H9 (cell line): ENCODE results near the gene BBS2. TPM values are rescaled to one million over a fixed set of nuclear protein-coding genes. Genes with fewer than 3 reads are reported as not detected.

ENCODE experiments used
- DNase-seq: peaks from one replicate; pipeline ENCODE4 v3.0.0-alpha.2; 2017
- H2AFZ ChIP-seq: one replicate; pipeline ENCODE4 v1.6.1; 2013; ENCODE audit warnings: mild to moderate bottlenecking, low read length, control low read depth, moderate library complexity
- H2AK5ac ChIP-seq: 2 replicates; pipeline ENCODE4 v1.6.1; 2013; ENCODE audit warnings: low read length, control low read depth, mixed read lengths; ENCODE audit not compliant: insufficient read length
- H2BK120ac ChIP-seq: one replicate; pipeline ENCODE4 v1.6.1; 2013; ENCODE audit warnings: low read depth, mild to moderate bottlenecking, low read length, control low read depth, inconsistent platforms; ENCODE audit not compliant: poor library complexity, severe bottlenecking
- H2BK12ac ChIP-seq: 2 replicates; pipeline ENCODE4 v1.6.1; 2013; ENCODE audit warnings: low read length, control low read depth, mixed read lengths, low read depth; ENCODE audit not compliant: insufficient read length
- H2BK15ac ChIP-seq: 2 replicates; pipeline ENCODE4 v1.6.1; 2013; ENCODE audit warnings: low read depth, low read length, control low read depth
- H2BK20ac ChIP-seq: one replicate; pipeline ENCODE4 v1.6.1; 2013; ENCODE audit warnings: low read depth, mild to moderate bottlenecking, low read length, control low read depth, inconsistent platforms; ENCODE audit not compliant: poor library complexity, severe bottlenecking
- H2BK5ac ChIP-seq: 2 replicates; pipeline ENCODE4 v1.6.1; 2013; ENCODE audit warnings: low read length, control low read depth, mixed read lengths; ENCODE audit not compliant: insufficient read length
- H3K14ac ChIP-seq: 2 replicates; pipeline ENCODE4 v1.6.1; 2013; ENCODE audit warnings: low read length, control low read depth; ENCODE audit not compliant: insufficient read depth
- H3K18ac ChIP-seq: 2 replicates; pipeline ENCODE4 v1.6.1; 2013; ENCODE audit warnings: low read depth, mild to moderate bottlenecking, mixed read lengths, low read length, control low read depth; ENCODE audit not compliant: insufficient read length
- H3K23ac ChIP-seq: 2 replicates; pipeline ENCODE4 v1.6.1; 2013; ENCODE audit warnings: low read length, control low read depth, mixed read lengths, low read depth; ENCODE audit not compliant: insufficient read length
- H3K23me2 ChIP-seq: 2 replicates; pipeline ENCODE4 v1.6.1; 2013; ENCODE audit warnings: low read depth, mild to moderate bottlenecking, mixed read lengths, low read length, control low read depth; ENCODE audit not compliant: insufficient read length, poor library complexity, severe bottlenecking
- H3K27ac ChIP-seq: 2 replicates; pipeline ENCODE4 v1.5.1; 2013; ENCODE audit warnings: low read length, control low read depth, mixed read lengths, low read depth; ENCODE audit not compliant: insufficient read length
- H3K27me3 ChIP-seq: 2 replicates; pipeline ENCODE4 v1.6.1; 2013; ENCODE audit warnings: low read length, control low read depth, inconsistent platforms; ENCODE audit not compliant: insufficient read depth
- H3K4ac ChIP-seq: 2 replicates; pipeline ENCODE4 v1.6.1; 2013; ENCODE audit warnings: low read depth, mild to moderate bottlenecking, control low read depth, inconsistent platforms, low read length, moderate library complexity
- H3K4me1 ChIP-seq: 2 replicates; pipeline ENCODE4 v1.6.1; 2013; ENCODE audit warnings: low read length, control low read depth, inconsistent platforms; ENCODE audit not compliant: insufficient read depth
- H3K4me2 ChIP-seq: 2 replicates; pipeline ENCODE4 v1.6.1; 2013; ENCODE audit warnings: low read length, control low read depth, mixed read lengths; ENCODE audit not compliant: insufficient read length, insufficient read depth
- H3K56ac ChIP-seq: 2 replicates; pipeline ENCODE4 v1.6.1; 2013; ENCODE audit warnings: low read depth, mild to moderate bottlenecking, mixed read lengths, low read length, control low read depth; ENCODE audit not compliant: insufficient read length
- H3K79me1 ChIP-seq: 2 replicates; pipeline ENCODE4 v1.6.1; 2013; ENCODE audit warnings: low read depth, mild to moderate bottlenecking, moderate library complexity, low read length, control low read depth, inconsistent platforms; ENCODE audit not compliant: insufficient read depth, poor library complexity, severe bottlenecking
- H3K79me2 ChIP-seq: 2 replicates; pipeline ENCODE4 v1.6.1; 2013; ENCODE audit warnings: low read length, control low read depth, inconsistent platforms; ENCODE audit not compliant: insufficient read depth
- H3K9ac ChIP-seq: 2 replicates; pipeline ENCODE4 v1.6.1; 2013; ENCODE audit warnings: low read length, control low read depth, mixed read lengths; ENCODE audit not compliant: insufficient read length; ENCODE audit errors: extremely low read depth
- H3K9me3 ChIP-seq: one replicate; pipeline ENCODE4 v1.6.1; 2013; ENCODE audit warnings: low read depth, low read length, inconsistent platforms; ENCODE audit not compliant: control insufficient read depth
- H3T11ph ChIP-seq: one replicate; pipeline ENCODE4 v1.6.1; 2013; ENCODE audit warnings: mild to moderate bottlenecking, low read length, control low read depth, inconsistent platforms
- H4K20me1 ChIP-seq: one replicate; pipeline ENCODE4 v1.6.1; 2013; ENCODE audit not compliant: control insufficient read depth, insufficient read length, insufficient read depth
- H4K5ac ChIP-seq: 2 replicates; pipeline ENCODE4 v1.6.1; 2013; ENCODE audit warnings: low read depth, mild to moderate bottlenecking, mixed read lengths, low read length, control low read depth; ENCODE audit not compliant: insufficient read length
- H4K8ac ChIP-seq: replicated peaks from 2 replicates; pipeline ENCODE4 v1.6.1; 2013; ENCODE audit warnings: low read length, control low read depth, mixed read lengths, low read depth; ENCODE audit not compliant: insufficient read length
- H4K91ac ChIP-seq: 2 replicates; pipeline ENCODE4 v1.6.1; 2013; ENCODE audit warnings: low read depth, mild to moderate bottlenecking, moderate library complexity, mixed read lengths, low read length, control low read depth; ENCODE audit not compliant: insufficient read length
- H3K27ac Mint-ChIP-seq, 3 experiments: 2 replicates in 2 of 3; 3 replicates in 1 of 3; pipeline ENCODE4 v1.8.0; 2020 to 2021; ENCODE audit warnings: mixed read lengths in 3 of 3, mild to moderate bottlenecking in 1 of 3, moderate library complexity in 1 of 3
- H3K27me3 Mint-ChIP-seq: 2 replicates; pipeline ENCODE4 v1.8.0; 2021; ENCODE audit warnings: low read depth, mild to moderate bottlenecking, moderate library complexity, mixed read lengths
- H3K36me3 Mint-ChIP-seq, 3 experiments: 2 replicates in 2 of 3; 3 replicates in 1 of 3; pipeline ENCODE4 v1.8.0; 2020 to 2021; ENCODE audit warnings: low read depth in 3 of 3, mixed read lengths in 3 of 3; ENCODE audit not compliant: insufficient read depth in 1 of 3
- H3K4me1 Mint-ChIP-seq, 2 experiments: 2 replicates each; pipeline ENCODE4 v1.8.0; 2020; ENCODE audit warnings: mixed read lengths in 2 of 2
- H3K4me3 Mint-ChIP-seq, 2 experiments: 2 replicates in 1 of 2; 3 replicates in 1 of 2; pipeline ENCODE4 v1.8.0; 2020 to 2021; ENCODE audit warnings: mild to moderate bottlenecking in 2 of 2, mixed read lengths in 2 of 2, moderate library complexity in 1 of 2
- H3K9me3 Mint-ChIP-seq, 2 experiments: 2 replicates in 1 of 2; 3 replicates in 1 of 2; pipeline ENCODE4 v1.8.0; 2020; ENCODE audit warnings: mild to moderate bottlenecking in 2 of 2, mixed read lengths in 2 of 2, moderate library complexity in 1 of 2
- WGBS: extraction: QIAGEN DNeasy Blood & Tissue Kit; methylation state at CpG from one replicate; pipeline ENCODE4 v1.1.7; 2013; ENCODE audit warnings: missing lambda C conversion rate, low lambda C conversion rate, mixed read lengths; ENCODE audit not compliant: insufficient read length; ENCODE audit errors: extremely low coverage; 5-methylcytosine and 5-hydroxymethylcytosine counted together
- total RNA-seq: library from RNA; stranded (reverse); gene quantifications from 2 replicates; pipeline ENCODE4 v1.2.1, GENCODE V29; 2021
- TF ChIP-seq, protein P1 (sequence below): fragments of 200-600 bp; sonication (generic); conservative IDR thresholded peaks from 3 replicates; pipeline ENCODE4 v1.8.0; 2021; ENCODE audit warnings: antibody characterized with exemption, mild to moderate bottlenecking

Gene BBS2
- total RNA-seq, 1 experiment from 2014 or later = 13.1 TPM

GRCh38 chr16:56482683-56483236 is 37.1 kb downstream of the BBS2 start:
- Mint-ChIP-seq H3K27me3 (no peaks in the 10 kb centered on the region), H3K36me3 (peaks cover 0 to 12% (median 3%) of the 10 kb centered on the region in 3 experiments; a peak in 5 of 7 replicates), H3K27ac (no peak overlapping the region), H3K9me3 (no peaks in the 10 kb centered on the region), H3K4me3 (no peak overlapping the region), H3K4me1 (peaks cover 5% of the 10 kb centered on the region in 2 experiments)
- Histone ChIP-seq H3K14ac (no peak overlapping the region), H3K4me1 (no peaks in the 10 kb centered on the region), H3K9ac (no peak overlapping the region), H2BK15ac (no peak overlapping the region), H2BK5ac (no peak overlapping the region), H3K56ac (no peak overlapping the region), H2BK12ac (no peak overlapping the region), H3T11ph (no peak overlapping the region), H4K8ac (no peak overlapping the region), H3K18ac (no peak overlapping the region), H3K23ac (no peak overlapping the region), H3K27ac (no peak overlapping the region), H3K23me2 (no peaks in the 10 kb centered on the region), H3K4me2 (no peak overlapping the region), H3K79me1 (no peaks in the 10 kb centered on the region), H3K27me3 (no peaks in the 10 kb centered on the region), H2AK5ac (no peak overlapping the region), H4K20me1 (peaks cover 2% of the 10 kb centered on the region), H2BK20ac (no peak overlapping the region), H4K5ac (no peak overlapping the region), H3K9me3 (no peaks in the 10 kb centered on the region), H3K4ac (no peak overlapping the region), H4K91ac (no peak overlapping the region), H2AFZ (no peak overlapping the region), H3K79me2 (no peaks in the 10 kb centered on the region), H2BK120ac (no peak overlapping the region)
- TF ChIP-seq, protein P1, sequence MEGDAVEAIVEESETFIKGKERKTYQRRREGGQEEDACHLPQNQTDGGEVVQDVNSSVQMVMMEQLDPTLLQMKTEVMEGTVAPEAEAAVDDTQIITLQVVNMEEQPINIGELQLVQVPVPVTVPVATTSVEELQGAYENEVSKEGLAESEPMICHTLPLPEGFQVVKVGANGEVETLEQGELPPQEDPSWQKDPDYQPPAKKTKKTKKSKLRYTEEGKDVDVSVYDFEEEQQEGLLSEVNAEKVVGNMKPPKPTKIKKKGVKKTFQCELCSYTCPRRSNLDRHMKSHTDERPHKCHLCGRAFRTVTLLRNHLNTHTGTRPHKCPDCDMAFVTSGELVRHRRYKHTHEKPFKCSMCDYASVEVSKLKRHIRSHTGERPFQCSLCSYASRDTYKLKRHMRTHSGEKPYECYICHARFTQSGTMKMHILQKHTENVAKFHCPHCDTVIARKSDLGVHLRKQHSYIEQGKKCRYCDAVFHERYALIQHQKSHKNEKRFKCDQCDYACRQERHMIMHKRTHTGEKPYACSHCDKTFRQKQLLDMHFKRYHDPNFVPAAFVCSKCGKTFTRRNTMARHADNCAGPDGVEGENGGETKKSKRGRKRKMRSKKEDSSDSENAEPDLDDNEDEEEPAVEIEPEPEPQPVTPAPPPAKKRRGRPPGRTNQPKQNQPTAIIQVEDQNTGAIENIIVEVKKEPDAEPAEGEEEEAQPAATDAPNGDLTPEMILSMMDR = no peak
- DNase-seq = no peak
- no CpG with 5 or more reads among the region's 5 CpGs for WGBS
